Spleen (tissue), 11 donors: ENCODE measurements around the gene LSAMP. TPM values are rescaled to one million over a fixed set of nuclear protein-coding genes. Genes with fewer than 3 reads are reported as not detected.

ENCODE experiments used
- DNase-seq: peaks from one replicate; pipeline ENCODE4 v3.0.0-alpha.2; 2020
- H3K27ac ChIP-seq, 8 donors: fragments of 200-600 bp; sonication (generic) in 7 of 8; 1 replicate in 4 of 8; 2 replicates in 4 of 8; pipeline versions ENCODE4 v1.5.0 to v1.8.0; 2016 to 2021; ENCODE audit warnings: inconsistent platforms in 4 of 8, mild to moderate bottlenecking in 4 of 8, moderate library complexity in 1 of 8
- H3K27me3 ChIP-seq, 7 donors: fragments of 200-600 bp; sonication (generic) in 6 of 7; replicated peaks in 1 of 7; 1 replicate in 4 of 7; 2 replicates in 3 of 7; pipeline versions ENCODE4 v1.5.0 to v1.8.0; 2016 to 2021; ENCODE audit warnings: inconsistent platforms in 3 of 7, mild to moderate bottlenecking in 1 of 7
- H3K36me3 ChIP-seq, 6 donors: fragments of 200-600 bp; sonication (generic) in 5 of 6; 1 replicate in 4 of 6; 2 replicates in 2 of 6; pipeline versions ENCODE4 v1.5.0 to v1.8.0; 2016 to 2021; ENCODE audit warnings: inconsistent platforms in 2 of 6
- H3K4me1 ChIP-seq, 6 donors: fragments of 200-600 bp; sonication (generic) in 5 of 6; 1 replicate in 3 of 6; 2 replicates in 3 of 6; pipeline versions ENCODE4 v1.5.0 to v1.8.0; 2016 to 2021; ENCODE audit warnings: inconsistent platforms in 3 of 6
- H3K4me3 ChIP-seq, 8 donors: fragments of 200-600 bp; sonication (generic) in 7 of 8; 1 replicate in 4 of 8; 2 replicates in 4 of 8; pipeline versions ENCODE4 v1.5.0 to v1.8.0; 2016 to 2021; ENCODE audit warnings: inconsistent platforms in 4 of 8, mild to moderate bottlenecking in 4 of 8, moderate library complexity in 2 of 8
- H3K9me3 ChIP-seq, 8 donors: fragments of 200-600 bp; sonication (generic) in 7 of 8; 1 replicate in 4 of 8; 2 replicates in 4 of 8; pipeline versions ENCODE4 v1.5.0 to v1.8.0; 2016 to 2021; ENCODE audit warnings: inconsistent platforms in 4 of 8
- POLR2A ChIP-seq, 3 donors: fragments of 450-650 bp; IDR thresholded peaks; one replicate each; pipeline ENCODE4 v1.5.1; 2017; ENCODE audit warnings: antibody characterized with exemption in 3 of 3, mild to moderate bottlenecking in 1 of 3
- POLR2AphosphoS5 ChIP-seq, 3 donors: sonication (generic); formaldehyde crosslinking; IDR thresholded peaks; one replicate each; pipeline ENCODE4 v1.5.1; 2017; ENCODE audit warnings: antibody characterized with exemption in 3 of 3
- WGBS, 5 donors: extraction: QIAGEN DNeasy Blood & Tissue Kit in 3 of 5; methylation state at CpG; one replicate each; pipeline versions ENCODE4 v1.1.5 to v1.1.7; 2013 to 2018; 5-methylcytosine and 5-hydroxymethylcytosine counted together
- intact Hi-C: fragments of 100-400 bp; cut with DNase I; formaldehyde crosslinking; loops from one replicate; pipeline ENCODE4 v1.15.0; 2023; ENCODE audit warnings: low total_unique reads
- polyA plus RNA-seq, 3 donors: library from polyadenylated mRNA; stranded (reverse); fragments of 200-250 nt; gene quantifications; one replicate each; pipeline ENCODE4 v1.2.1, GENCODE V29; 2013
- total RNA-seq, 7 donors: library from RNA; depleted of rRNA in 3 of 7; stranded (reverse); fragments of >200 nt in 3 of 7; fragmentation: NEBNext Ultra II Directional in 4 of 7; extraction: Animal tissue kit (Norgen Biotek cat#: 25700) in 4 of 7; gene quantifications; one replicate each; pipeline versions ENCODE4 v1.1.0 to v1.2.1, GENCODE V29; 2016 to 2021
- TF ChIP-seq, protein P1 (sequence below), 11 experiments: fragments of 200-600 bp in 7 of 11; fragments of 450-650 bp in 4 of 11; sonication (generic) in 4 of 11; IDR thresholded peaks in 8 of 11; conservative IDR thresholded peaks in 3 of 11; 1 replicate in 7 of 11; 2 replicates in 4 of 11; pipeline versions ENCODE4 v1.4.0 to v1.8.0; 2016 to 2021; ENCODE audit warnings: antibody characterized with exemption in 11 of 11, inconsistent platforms in 4 of 11, mild to moderate bottlenecking in 1 of 11
- donor health status: healthy with polysubstance abuse.
- donor health status: DM: no; HTN: no; CAD: no; lungs with moderate emphysema.
- donor health status: DM: no; HTN: no; CAD: no.
- donor health status: Bipolar disorder and iron deficiency.
- donor health status: healthy.
- donor health status: DM: no; HTN: no; CAD: no.
- donor health status: DM: yes; HTN: yes; CAD: no.

LSAMP gene
- total and polyA plus RNA-seq, 10 donors, result 0.45 to 6.8 (median 1.3) TPM

DNA sequence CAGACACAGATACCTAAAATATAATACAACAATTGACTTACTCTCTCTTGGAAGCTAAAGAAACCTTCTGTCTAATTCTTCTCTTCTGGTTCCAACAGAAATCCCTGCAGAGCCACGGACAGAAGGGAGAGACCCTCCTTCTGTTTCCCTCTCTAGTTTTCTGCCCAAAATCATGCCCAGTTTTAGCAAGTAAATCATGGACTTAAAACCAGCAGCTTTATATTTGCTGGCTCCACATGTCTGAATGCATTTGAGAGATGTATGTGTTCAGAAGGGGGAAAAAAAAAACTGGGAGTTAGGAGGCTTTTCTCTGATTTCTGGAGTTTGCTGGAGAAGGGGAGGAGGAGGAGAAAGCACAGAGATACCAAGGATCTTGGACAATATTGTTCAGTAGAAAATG, 147.1 kb downstream of the LSAMP start:
- Histone ChIP-seq H3K27ac (no peak overlapping the region), H3K36me3 (no peaks in the 10 kb centered on the region), H3K9me3 (peaks cover 0 to 3% (median 0%) of the 10 kb centered on the region in 8 donors), H3K4me1 (no peaks in the 10 kb centered on the region), H3K4me3 (no peak overlapping the region), H3K27me3 (no peaks in the 10 kb centered on the region)
- DNase-seq, result no peak
- intact Hi-C loops, result no loop called here
- 56 to 73% (median 65%) methylated on average over 1 of the region's 1 CpG for WGBS, 5 donors
- TF ChIP-seq POLR2A (IDR thresholded peaks at IDR 0.05) (no peak), POLR2AphosphoS5 (IDR thresholded peaks at IDR 0.05) (no peak)
- TF ChIP-seq, protein P1, sequence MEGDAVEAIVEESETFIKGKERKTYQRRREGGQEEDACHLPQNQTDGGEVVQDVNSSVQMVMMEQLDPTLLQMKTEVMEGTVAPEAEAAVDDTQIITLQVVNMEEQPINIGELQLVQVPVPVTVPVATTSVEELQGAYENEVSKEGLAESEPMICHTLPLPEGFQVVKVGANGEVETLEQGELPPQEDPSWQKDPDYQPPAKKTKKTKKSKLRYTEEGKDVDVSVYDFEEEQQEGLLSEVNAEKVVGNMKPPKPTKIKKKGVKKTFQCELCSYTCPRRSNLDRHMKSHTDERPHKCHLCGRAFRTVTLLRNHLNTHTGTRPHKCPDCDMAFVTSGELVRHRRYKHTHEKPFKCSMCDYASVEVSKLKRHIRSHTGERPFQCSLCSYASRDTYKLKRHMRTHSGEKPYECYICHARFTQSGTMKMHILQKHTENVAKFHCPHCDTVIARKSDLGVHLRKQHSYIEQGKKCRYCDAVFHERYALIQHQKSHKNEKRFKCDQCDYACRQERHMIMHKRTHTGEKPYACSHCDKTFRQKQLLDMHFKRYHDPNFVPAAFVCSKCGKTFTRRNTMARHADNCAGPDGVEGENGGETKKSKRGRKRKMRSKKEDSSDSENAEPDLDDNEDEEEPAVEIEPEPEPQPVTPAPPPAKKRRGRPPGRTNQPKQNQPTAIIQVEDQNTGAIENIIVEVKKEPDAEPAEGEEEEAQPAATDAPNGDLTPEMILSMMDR (IDR thresholded peaks at IDR 0.05 in 8 of 11, conservative IDR thresholded peaks at IDR 0.05 in 3 of 11), result no peak

DNA sequence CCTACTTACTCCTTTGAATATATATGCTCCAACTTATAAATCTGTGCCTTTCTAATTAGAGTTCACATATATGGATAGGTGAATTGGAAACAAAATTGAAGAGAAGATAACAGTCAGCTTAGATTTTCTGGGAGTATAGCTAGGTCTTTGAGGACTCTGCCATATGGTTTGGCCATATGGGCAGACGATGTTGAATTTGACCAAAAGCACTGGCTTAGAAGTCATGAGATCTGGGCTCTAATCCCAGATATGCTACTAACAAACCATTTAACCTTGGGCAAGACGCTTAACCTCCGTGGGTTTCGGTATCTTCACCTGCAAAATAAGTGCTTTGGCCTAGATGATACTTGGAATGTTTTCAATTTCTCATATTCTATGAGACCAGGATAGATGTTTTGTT, 154.1 kb downstream of the LSAMP start:
- peaks cover 0 to under 1% (median 0%) of the 10 kb centered on the region in 8 donors for H3K9me3 ChIP-seq
- no peaks in the 10 kb centered on the region for H3K4me1 ChIP-seq
- no peak for DNase-seq
- no peak overlapping the region for H3K4me3 ChIP-seq
- 64 to 93% (median 81%) methylated on average over 4 of the region's 4 CpGs for WGBS, 5 donors
- TF ChIP-seq POLR2AphosphoS5 (IDR thresholded peaks at IDR 0.05) (no peak), POLR2A (IDR thresholded peaks at IDR 0.05) (no peak)
- TF ChIP-seq, protein P1 (IDR thresholded peaks at IDR 0.05 in 8 of 11, conservative IDR thresholded peaks at IDR 0.05 in 3 of 11), result no peak
- no peaks in the 10 kb centered on the region for H3K36me3 ChIP-seq
- intact Hi-C loops, result no loop called here
- H3K27ac ChIP-seq, result no peak overlapping the region
- H3K27me3 ChIP-seq, result no peaks in the 10 kb centered on the region

DNA sequence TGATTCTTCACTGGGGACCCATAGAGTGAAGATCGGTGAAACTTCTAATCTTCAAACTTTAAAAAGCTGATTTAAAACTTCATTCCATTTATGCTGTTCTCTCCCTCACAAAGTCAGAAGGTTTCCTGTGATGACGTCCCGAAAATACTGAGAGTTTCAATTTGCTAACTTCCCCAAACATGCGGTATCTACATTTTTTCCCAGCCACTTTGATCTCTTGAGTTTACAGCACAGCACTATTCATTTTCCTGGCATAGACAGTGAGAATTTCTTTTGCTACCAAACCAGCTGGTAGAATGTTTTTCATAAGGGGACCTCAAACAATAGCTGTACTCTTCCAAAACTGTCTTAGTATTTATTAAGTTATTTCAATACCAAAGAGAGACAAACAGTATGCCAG, 156.8 kb downstream of the LSAMP start:
- Histone ChIP-seq H3K9me3 (no peaks in the 10 kb centered on the region), H3K4me1 (no peaks in the 10 kb centered on the region), H3K27me3 (no peaks in the 10 kb centered on the region), H3K4me3 (no peak overlapping the region), H3K27ac (no peak overlapping the region), H3K36me3 (no peaks in the 10 kb centered on the region)
- TF ChIP-seq POLR2A (IDR thresholded peaks at IDR 0.05), result no peak
- TF ChIP-seq, protein P1 (IDR thresholded peaks at IDR 0.05 in 8 of 11, conservative IDR thresholded peaks at IDR 0.05 in 3 of 11), result no peak
- no peak for TF ChIP-seq POLR2AphosphoS5 (IDR thresholded peaks at IDR 0.05)
- DNase-seq, result no peak
- intact Hi-C loops, result no loop called here
- 44 to 57% (median 54%) methylated on average over 4 of the region's 4 CpGs for WGBS, 5 donors

DNA sequence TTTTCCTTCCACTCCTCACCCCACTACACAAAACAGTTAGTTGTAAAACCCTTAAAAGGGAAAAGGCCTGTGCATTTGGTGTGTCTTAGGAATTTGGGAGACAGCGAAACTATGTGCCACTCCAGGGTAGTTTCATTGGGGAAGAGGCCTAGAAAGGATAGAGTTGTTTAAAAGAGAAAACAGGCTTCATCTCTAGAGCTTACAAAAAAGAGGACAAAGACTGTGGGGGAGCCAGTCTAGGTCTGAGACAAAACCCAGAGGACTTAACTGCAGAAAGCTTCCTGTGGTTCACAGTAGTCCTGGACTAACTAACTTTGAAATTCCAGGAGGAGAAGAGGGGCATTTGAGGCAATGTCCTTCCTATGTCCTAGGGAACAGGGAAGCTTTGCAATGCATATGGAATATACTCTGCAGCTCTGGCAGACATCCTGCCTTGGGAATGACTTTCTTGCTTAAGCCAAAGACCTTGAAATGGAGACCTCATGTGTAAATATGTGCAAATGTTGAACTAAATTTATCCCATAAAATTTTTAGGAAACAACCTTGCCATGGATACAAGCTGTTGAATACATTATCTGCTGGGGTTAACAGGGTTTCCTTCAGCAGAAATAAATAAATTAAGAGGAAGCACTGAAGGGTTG, 159.4 kb downstream of the LSAMP start:
- intact Hi-C loops, result no loop called here
- no peak overlapping the region for H3K4me3 ChIP-seq
- H3K36me3 ChIP-seq, result no peaks in the 10 kb centered on the region
- TF ChIP-seq POLR2A (IDR thresholded peaks at IDR 0.05) (no peak), POLR2AphosphoS5 (IDR thresholded peaks at IDR 0.05) (no peak)
- TF ChIP-seq, protein P1 (IDR thresholded peaks at IDR 0.05 in 8 of 11, conservative IDR thresholded peaks at IDR 0.05 in 3 of 11), result no peak
- DNase-seq, result no peak
- H3K27me3 ChIP-seq, result no peaks in the 10 kb centered on the region
- no peaks in the 10 kb centered on the region for H3K9me3 ChIP-seq
- WGBS, 5 donors, result 76 to 97% (median 80%) methylated on average over 1 of the region's 1 CpG
- H3K4me1 ChIP-seq, result no peaks in the 10 kb centered on the region
- no peak overlapping the region for H3K27ac ChIP-seq
